GM21447 (cell line): Measurements from ENCODE around the gene MAPK8.
A peak's percentile ranks its signal among the peaks of the same experiment; 100 is the strongest.
"Not testable (repeated sequence)": the region's sequence is repeated elsewhere in the genome, so short reads cannot be mapped to it uniquely, and the experiment has no call there.

Experiments
- ATAC-seq: cut with Tn5 transposase; IDR thresholded peaks from one replicate; pipeline ENCODE4 v1.9.1; 2021; ENCODE audit not compliant: unreplicated experiment

Gene MAPK8

GRCh38 chr10:48306265-48306869 is at the start of gene MAPK8:
Gene MAPK8, plus strand, starts transcription at chr10:48306677. Its CDS starts 94,984 bp downstream, at chr10:48401661.
- ATAC-seq, result peak; percentile 79

GRCh38 chr10:48257407-48257961 is 49.0 kb upstream of the MAPK8 start:
- no peak for ATAC-seq

- no peak for ATAC-seq
Measured at GRCh38 chr10:48258105-48258504, 48.4 kb upstream of the MAPK8 start.

GRCh38 chr10:48266528-48266927 is 39.9 kb upstream of the MAPK8 start:
- ATAC-seq, result no peak

GRCh38 chr10:48271047-48271730 is 35.3 kb upstream of the MAPK8 start:
- no peak for ATAC-seq

GRCh38 chr10:48272682-48273081 is 33.8 kb upstream of the MAPK8 start:
- no peak for ATAC-seq

GRCh38 chr10:48273741-48274140 is 32.7 kb upstream of the MAPK8 start:
- ATAC-seq, result no peak

GRCh38 chr10:48274636-48275035 is 31.8 kb upstream of the MAPK8 start, which contains the start of gene FRMPD2:
Gene FRMPD2, minus strand, starts transcription at chr10:48274696. Its CDS starts 129 bp downstream, at chr10:48274567.
- ATAC-seq, result no peak

- no peak for ATAC-seq
Measured at GRCh38 chr10:48277093-48277492, 29.4 kb upstream of the MAPK8 start.

- peak; percentile 83 for ATAC-seq
Measured at GRCh38 chr10:48279081-48279751, 27.3 kb upstream of the MAPK8 start.

GRCh38 chr10:48281697-48282096 is 24.8 kb upstream of the MAPK8 start:
- ATAC-seq, result not testable (repeated sequence)

GRCh38 chr10:48282829-48283228 is 23.6 kb upstream of the MAPK8 start:
- ATAC-seq, result peak; percentile 60

- ATAC-seq, result no peak
Measured at GRCh38 chr10:48284002-48284546, 22.4 kb upstream of the MAPK8 start.

GRCh38 chr10:48284811-48285210 is 21.7 kb upstream of the MAPK8 start:
- no peak for ATAC-seq

- no peak for ATAC-seq
Measured at GRCh38 chr10:48285710-48286109, 20.8 kb upstream of the MAPK8 start.

- no peak for ATAC-seq
Measured at GRCh38 chr10:48286356-48286755, 20.1 kb upstream of the MAPK8 start.

- ATAC-seq, result peak; percentile 57
Measured at GRCh38 chr10:48287417-48288391, 18.8 kb upstream of the MAPK8 start.

- ATAC-seq, result no peak
Measured at GRCh38 chr10:48288661-48289060, 17.8 kb upstream of the MAPK8 start.

GRCh38 chr10:48289501-48290238 is 16.8 kb upstream of the MAPK8 start:
- no peak for ATAC-seq

GRCh38 chr10:48290286-48290685 is 16.2 kb upstream of the MAPK8 start:
- no peak for ATAC-seq
